Measurements from ENCODE around the gene GLT6D1. TPM values are rescaled to one million over a fixed set of nuclear protein-coding genes. Genes with fewer than 3 reads are reported as not detected.
"Not testable (repeated sequence)": the region's sequence is repeated elsewhere in the genome, so short reads cannot be mapped to it uniquely, and the experiment has no call there.

Gene GLT6D1
- total and polyA plus RNA-seq, 2 of the 4 experiments (the other 2 are of a cell fraction): not detected

DNA sequence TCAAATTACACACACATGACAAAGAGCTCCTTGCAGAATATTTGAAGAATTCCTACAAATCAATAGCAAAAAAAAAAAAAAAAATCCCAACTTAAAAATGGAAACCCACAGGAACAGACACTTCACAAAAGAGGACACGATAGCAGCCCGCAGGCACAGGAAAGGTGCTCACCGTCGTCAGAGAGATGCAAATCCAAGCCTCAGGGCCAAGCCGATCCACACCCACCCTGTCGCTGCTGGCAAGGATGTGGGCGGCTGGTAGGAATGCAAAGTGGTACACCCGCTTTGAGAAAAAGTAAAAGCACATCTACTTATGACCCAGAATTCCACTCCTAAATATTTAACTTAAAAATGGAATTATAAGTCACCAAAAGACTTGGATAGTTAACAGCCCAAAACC, 34.6 kb upstream of the GLT6D1 start:
- Histone ChIP-seq H3K4me3 (ENCODE audit: insufficient read depth, low read depth, low read length) (no peak overlapping the region), H4K8ac (ENCODE audit: low read depth in 2 of 2, low read length in 2 of 2) (no peak overlapping the region), H4K5ac (ENCODE audit: low read depth, low read length) (no peak overlapping the region), H2AFZ (replicated peaks; ENCODE audit: low read length, poor library complexity) (no peak overlapping the region), H2BK120ac (ENCODE audit: low read depth, low read length) (no peak overlapping the region), H3K4me1 (ENCODE audit: control insufficient read depth, insufficient read depth, low read length) (no peaks in the 10 kb centered on the region), H3K56ac (ENCODE audit: extremely low read depth, insufficient read depth, low read length) (no peak overlapping the region), H2AK5ac (ENCODE audit: low read depth, low read length) (no peak overlapping the region), H4K20me1 (ENCODE audit: insufficient read depth, low read length) (no peaks in the 10 kb centered on the region), H2BK5ac (ENCODE audit: low read depth, low read length, poor library complexity, severe bottlenecking) (no peak overlapping the region), H3K27ac (ENCODE audit: insufficient read depth, low read length) (no peak overlapping the region), H2AK9ac (replicated peaks; ENCODE audit: low read depth, low read length, poor library complexity) (no peak overlapping the region), H3K4me2 (ENCODE audit: low read depth, low read length) (no peak overlapping the region), H3K4ac (ENCODE audit: low read depth, low read length) (no peak overlapping the region), H3K79me1 (ENCODE audit: low read depth in 1 of 2, low read length in 2 of 2) (no peaks in the 10 kb centered on the region), H2BK15ac (ENCODE audit: low read depth, low read length) (no peak overlapping the region), H2BK20ac (ENCODE audit: low read depth, low read length) (no peak overlapping the region), H3K27me3 (ENCODE audit: control insufficient read depth, insufficient read depth, low read length) (no peaks in the 10 kb centered on the region; the same call in 1 of the 2 replicates), H3K9ac (ENCODE audit: low read depth, low read length) (no peak overlapping the region), H3K36me3 (ENCODE audit: control insufficient read depth, insufficient read depth, low read length) (no peaks in the 10 kb centered on the region), H3K18ac (ENCODE audit: low read depth, low read length) (no peak overlapping the region), H4K91ac (ENCODE audit: insufficient read depth, low read depth, low read length) (no peak overlapping the region), H3K23ac (ENCODE audit: low read depth, low read length) (no peak overlapping the region), H3K14ac (replicated peaks; ENCODE audit: low read depth, low read length) (no peak overlapping the region), H3K9me3 (ENCODE audit: control insufficient read depth, insufficient read depth, low read length) (peaks cover 3% of the 10 kb centered on the region; the same call in 1 of the 2 replicates), H3K9me1 (ENCODE audit: insufficient read depth, low read length) (no peaks in the 10 kb centered on the region)
- ATAC-seq (ENCODE audit: low read depth) (no peak), DNase-seq (no peak)
- 80% methylated on average over 2 of the region's 8 CpGs; no CpG with 5 or more reads in 1 of the 2 experiments for WGBS, 2 experiments (ENCODE audit: extremely low coverage in 2 of 2, insufficient read length in 1 of 2)
- in situ Hi-C loops (cut with MboI; ENCODE audit: low sequenced_read_pairs): no loop called here
- BruUV-seq (replicated peaks): no TSS peak
- CTCF ChIA-PET: no interaction called here
- dilution Hi-C loops (cut with HindIII; ENCODE audit: low sequenced_read_pairs, unreplicated experiment): no loop called here
- no peak for TF ChIP-seq MXI1 (IDR thresholded peaks at IDR 0.05; ENCODE audit: borderline replicate concordance, low read depth, low read length)
- TF ChIP-seq RCOR1 (IDR thresholded peaks at IDR 0.05; ENCODE audit: insufficient replicate concordance, low read length): no peak
- TF ChIP-seq SMC3 (IDR thresholded peaks at IDR 0.05; ENCODE audit: low read depth, low read length): no peak
- TF ChIP-seq MAFK (IDR thresholded peaks at IDR 0.05; ENCODE audit: low read depth, low read length): no peak
- TF ChIP-seq POLR2A (IDR thresholded peaks at IDR 0.05; ENCODE audit: low read depth, low read length): no peak
- TF ChIP-seq CHD1 (IDR thresholded peaks at IDR 0.05; ENCODE audit: low read depth, low read length): no peak
- no peak for TF ChIP-seq RFX5 (IDR thresholded peaks at IDR 0.05; ENCODE audit: low read depth, low read length)
- POLR2A ChIA-PET (ENCODE audit: unreplicated experiment): no interaction called here
- intact Hi-C loops (cut with micrococcal nuclease): no loop called here

DNA sequence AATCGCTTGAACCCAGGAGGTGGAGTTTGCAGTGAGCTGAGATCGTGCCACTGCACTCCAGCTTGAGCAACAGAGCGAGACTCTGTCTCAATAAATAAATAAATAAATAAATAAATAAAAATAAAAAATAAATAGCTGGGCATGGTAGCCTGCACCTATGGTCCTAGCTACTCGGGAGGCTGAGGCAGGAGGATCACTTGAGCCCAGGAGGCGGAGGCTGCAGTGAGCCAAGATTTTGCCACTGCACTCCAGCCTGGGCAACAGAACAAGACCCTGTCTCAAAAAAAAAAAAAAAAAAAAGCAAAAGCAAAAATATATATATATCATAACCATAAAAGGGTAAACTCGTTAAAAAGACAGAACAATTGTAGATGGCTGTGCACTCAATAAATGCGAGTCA, 33.4 kb upstream of the GLT6D1 start:
- BruUV-seq (replicated peaks); dilution Hi-C loops (cut with HindIII; ENCODE audit: low sequenced_read_pairs, unreplicated experiment): not testable (repeated sequence)

More for the DNA sequence above, 33.4 kb upstream of the GLT6D1 start:
- H3K56ac ChIP-seq (ENCODE audit: extremely low read depth, insufficient read depth, low read length); H4K5ac ChIP-seq (ENCODE audit: low read depth, low read length); H3K9me3 ChIP-seq (ENCODE audit: control insufficient read depth, insufficient read depth, low read length); H4K91ac ChIP-seq (ENCODE audit: insufficient read depth, low read depth, low read length); H2BK5ac ChIP-seq (ENCODE audit: low read depth, low read length, poor library complexity, severe bottlenecking); H2AK5ac ChIP-seq (ENCODE audit: low read depth, low read length); H4K20me1 ChIP-seq (ENCODE audit: insufficient read depth, low read length); H3K4me3 ChIP-seq (ENCODE audit: insufficient read depth, low read depth, low read length); H3K14ac ChIP-seq (replicated peaks; ENCODE audit: low read depth, low read length); H2BK20ac ChIP-seq (ENCODE audit: low read depth, low read length); H3K36me3 ChIP-seq (ENCODE audit: control insufficient read depth, insufficient read depth, low read length); H3K27ac ChIP-seq (ENCODE audit: insufficient read depth, low read length); H3K4ac ChIP-seq (ENCODE audit: low read depth, low read length); DNase-seq; H3K27me3 ChIP-seq (ENCODE audit: control insufficient read depth, insufficient read depth, low read length); H3K4me1 ChIP-seq (ENCODE audit: control insufficient read depth, insufficient read depth, low read length); H4K8ac ChIP-seq (ENCODE audit: low read depth in 2 of 2, low read length in 2 of 2); in situ Hi-C loops (cut with MboI; ENCODE audit: low sequenced_read_pairs); H3K4me2 ChIP-seq (ENCODE audit: low read depth, low read length); H3K18ac ChIP-seq (ENCODE audit: low read depth, low read length); H2BK15ac ChIP-seq (ENCODE audit: low read depth, low read length); H2AFZ ChIP-seq (replicated peaks; ENCODE audit: low read length, poor library complexity); H3K9ac ChIP-seq (ENCODE audit: low read depth, low read length); ATAC-seq (ENCODE audit: low read depth); H3K79me1 ChIP-seq (ENCODE audit: low read depth in 1 of 2, low read length in 2 of 2); H2BK120ac ChIP-seq (ENCODE audit: low read depth, low read length); H3K23ac ChIP-seq (ENCODE audit: low read depth, low read length); intact Hi-C loops (cut with micrococcal nuclease); H2AK9ac ChIP-seq (replicated peaks; ENCODE audit: low read depth, low read length, poor library complexity); CTCF ChIA-PET; H3K9me1 ChIP-seq (ENCODE audit: insufficient read depth, low read length); POLR2A ChIA-PET (ENCODE audit: unreplicated experiment): not testable (repeated sequence)
- no CpG with 5 or more reads among the region's 7 CpGs for WGBS, 2 experiments (ENCODE audit: extremely low coverage in 2 of 2, insufficient read length in 1 of 2)

All from IMR-90 (cell line).